KBM-7 (cell line): Measurements from ENCODE around the gene RTP3.
"Not testable (repeated sequence)": the region's sequence is repeated elsewhere in the genome, so short reads cannot be mapped to it uniquely, and the experiment has no call there.

Experiments used
- DNase-seq: peaks from one replicate; pipeline ENCODE4 v3.0.0-alpha.2; 2015
- in situ Hi-C: fragments of 300-500 bp; cut with MboI; formaldehyde crosslinking; loops from 2 replicates; pipeline ENCODE4 v1.14.3; 2020; ENCODE audit warnings: low sequenced_read_pairs, low pct_unique_long_range_greater_than_20kb, mixed read lengths

Gene RTP3

DNA sequence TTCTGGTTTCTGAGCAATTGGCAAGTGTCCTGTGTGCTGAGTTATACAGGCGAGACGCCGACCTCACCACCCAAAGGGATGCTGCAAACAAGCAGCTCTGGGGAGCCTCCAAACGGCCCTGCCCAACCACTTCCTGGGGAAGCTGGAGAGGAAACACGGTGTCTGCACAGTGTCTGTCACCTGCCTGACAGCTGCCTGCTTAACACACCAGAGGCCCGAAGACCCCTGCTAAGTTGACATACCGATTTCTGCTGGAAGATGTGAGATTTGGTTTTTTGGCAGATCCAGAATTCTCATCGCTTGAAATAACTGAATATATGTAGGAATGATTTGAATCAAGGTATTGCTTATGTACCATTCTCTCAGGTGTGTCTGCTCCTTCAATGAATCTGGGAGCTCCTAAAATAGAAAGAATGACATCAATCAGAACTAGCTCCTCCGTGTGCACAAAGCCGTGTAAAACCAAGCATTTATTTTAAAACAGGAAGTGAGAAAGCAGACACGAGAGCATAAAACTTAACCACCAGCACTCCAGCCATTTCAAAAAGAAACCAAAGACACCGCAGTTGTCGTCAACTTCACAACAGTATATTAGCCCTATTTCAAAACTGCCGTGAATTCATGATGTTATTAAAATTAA, 41.1 kb downstream of the RTP3 start:
- peak; percentile 89 for DNase-seq
- in situ Hi-C loops, result no loop called here

GRCh38 chr3:46539443-46540005, 41.7 kb downstream of the RTP3 start:
- in situ Hi-C loops, result no loop called here
- DNase-seq, result no peak

DNA sequence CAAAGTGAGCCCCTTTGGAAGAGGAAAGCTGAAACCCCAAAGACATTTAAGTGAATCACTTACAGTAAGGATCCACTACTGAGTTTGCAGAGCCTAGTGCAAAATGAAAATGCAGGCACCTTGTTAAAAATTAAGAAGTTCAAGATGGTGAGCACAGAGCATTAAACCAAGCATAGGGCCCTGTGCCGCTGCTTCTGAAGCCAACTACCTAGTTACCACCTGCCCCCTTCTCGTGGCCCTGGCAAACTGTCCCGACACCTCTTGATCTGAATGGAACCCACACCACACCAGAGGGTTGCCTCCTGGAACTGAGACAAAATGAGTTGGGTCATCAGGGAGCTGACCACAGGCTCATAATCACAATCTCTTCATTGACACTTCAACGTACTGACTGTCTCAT, 42.8 kb downstream of the RTP3 start:
- in situ Hi-C loops, result no loop called here
- DNase-seq, result no peak

- in situ Hi-C loops, result no loop called here
These were observed 44.1 kb downstream of the RTP3 start for GRCh38 chr3:46541835-46542234.

DNA sequence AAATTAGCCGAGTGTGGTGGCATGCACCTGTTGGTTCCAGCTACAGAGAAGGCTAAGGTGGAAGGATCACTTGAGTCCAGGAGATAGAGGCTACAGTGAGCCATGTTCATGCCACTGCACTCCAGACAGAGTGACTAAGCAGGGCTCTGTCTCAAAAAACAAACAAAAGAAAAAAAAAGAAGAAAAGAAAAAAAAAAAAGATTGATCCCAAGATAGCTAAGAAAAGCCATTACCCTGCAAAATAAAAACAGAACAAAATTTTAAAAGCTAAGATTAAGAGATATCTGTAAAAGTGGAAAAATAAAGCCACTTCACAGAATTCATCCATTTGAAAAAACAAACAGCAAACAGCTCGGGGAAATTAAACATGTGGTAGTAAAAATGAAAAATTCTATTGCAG, 44.6 kb downstream of the RTP3 start:
- no peak for DNase-seq
- in situ Hi-C loops, result no loop called here

More at GRCh38 chr3:46541835-46542234, 44.1 kb downstream of the RTP3 start:
- peak; percentile 41 for DNase-seq

DNA sequence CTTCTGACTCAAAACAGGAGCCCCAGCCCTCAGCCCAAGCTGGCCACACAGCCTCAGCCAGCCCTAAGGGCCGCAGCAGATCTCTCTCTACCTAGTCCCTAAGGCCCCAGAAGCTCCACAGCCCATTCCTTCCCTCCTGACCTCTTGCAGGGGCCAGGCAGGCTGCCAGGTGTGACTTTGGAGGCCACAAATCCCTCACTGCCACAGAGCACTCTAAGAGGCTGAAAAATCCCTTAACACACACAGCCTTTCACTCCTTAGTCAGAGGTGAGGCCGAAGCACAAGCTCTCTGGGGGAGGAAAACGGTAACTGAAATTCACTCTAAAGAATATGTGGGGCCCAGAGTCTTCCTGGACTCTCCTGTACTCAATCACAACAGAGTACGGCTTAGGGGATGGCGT, 45.0 kb downstream of the RTP3 start:
- no peak for DNase-seq
- in situ Hi-C loops, result no loop called here

DNA sequence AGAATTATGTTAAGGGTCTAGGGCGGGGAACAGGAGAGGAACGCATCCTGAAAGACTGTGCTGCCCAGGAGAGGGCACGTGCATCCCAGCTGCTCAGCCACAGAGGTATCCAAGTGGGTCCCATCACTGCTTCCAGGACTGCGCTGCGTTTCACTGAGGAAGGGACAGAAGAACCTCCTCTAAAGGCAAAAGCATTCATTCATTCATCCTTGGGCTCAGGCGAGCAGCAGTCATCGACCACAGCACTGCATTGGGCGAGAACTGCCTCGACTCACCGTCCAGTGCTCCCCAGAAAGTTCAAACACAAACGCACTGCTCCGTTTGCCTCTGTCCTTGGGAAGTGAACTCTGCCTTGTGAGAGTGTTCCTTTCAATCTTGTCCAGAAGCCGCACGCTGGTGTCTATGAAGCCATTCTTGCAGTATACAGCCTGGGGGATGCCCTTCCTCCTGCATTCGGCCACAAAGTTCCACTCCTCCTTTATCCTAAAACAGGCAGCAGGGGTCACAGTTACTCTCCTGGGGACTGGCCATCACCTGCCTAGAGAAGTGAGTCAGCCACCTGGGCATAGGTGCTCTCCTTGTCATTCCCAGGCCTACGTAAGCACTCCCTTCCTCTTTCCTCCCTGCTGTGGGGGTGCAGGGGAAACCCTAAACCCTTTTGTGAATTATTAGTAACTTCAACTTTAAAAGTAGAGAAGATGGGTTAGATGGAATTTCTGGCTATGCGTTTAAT, 47.2 kb downstream of the RTP3 start:
- in situ Hi-C loops, result no loop called here
- DNase-seq, result no peak

GRCh38 chr3:46545818-46546630, 48.2 kb downstream of the RTP3 start:
- DNase-seq, result no peak
- in situ Hi-C loops, result no loop called here

DNA sequence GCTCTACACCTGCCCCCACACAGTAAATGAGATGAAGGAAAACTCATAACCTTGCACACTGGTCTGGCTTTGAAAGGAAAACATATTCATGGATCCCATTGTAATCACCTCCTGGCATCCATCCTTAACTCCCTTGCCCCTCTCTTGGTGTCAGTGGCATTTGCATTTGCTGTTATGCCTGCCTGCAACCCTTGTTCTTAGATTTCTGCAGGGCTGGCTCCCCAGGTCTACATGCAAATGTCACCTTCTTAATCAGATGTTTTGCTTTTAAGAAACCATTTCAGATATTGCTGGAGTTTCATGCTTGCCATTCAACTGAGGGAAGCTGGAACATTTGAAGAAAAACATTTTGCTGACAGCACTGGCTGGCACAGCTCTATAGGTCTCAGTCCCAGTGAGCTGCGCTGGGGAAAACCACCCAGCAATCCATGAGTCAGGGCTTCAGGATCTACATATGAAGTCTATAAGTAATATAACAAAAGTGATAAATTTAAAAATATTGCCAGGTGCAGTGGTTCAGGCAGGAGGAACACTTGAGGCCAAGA, 49.2 kb downstream of the RTP3 start:
- no peak for DNase-seq
- in situ Hi-C loops, result no loop called here

- DNase-seq, in situ Hi-C loops: not testable (repeated sequence)
These were observed 50.8 kb downstream of the RTP3 start for GRCh38 chr3:46548611-46549010.

DNA sequence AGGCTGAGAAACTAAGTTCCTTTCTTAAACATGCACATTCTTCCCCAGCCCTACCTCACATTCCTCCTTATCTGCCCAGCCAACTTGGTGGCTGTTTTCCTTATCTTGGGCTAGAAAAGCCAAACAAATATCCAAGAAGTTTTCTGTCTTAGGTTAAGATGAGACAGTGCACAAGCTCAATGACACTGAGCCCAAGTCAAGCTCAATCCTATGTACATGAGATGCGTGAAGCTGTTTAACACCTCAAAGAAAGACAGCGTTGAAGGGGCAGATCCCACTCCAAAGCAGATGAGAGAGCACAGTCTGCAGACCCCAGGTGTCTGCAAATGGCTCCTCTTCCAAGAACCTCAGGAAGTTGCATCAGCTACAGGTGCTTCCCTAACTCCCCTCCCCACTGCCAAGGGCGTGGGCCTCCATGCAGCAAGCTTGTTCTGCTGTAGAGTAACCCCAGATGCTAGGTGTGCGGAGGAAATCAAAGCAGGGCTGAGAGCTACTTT, 51.7 kb downstream of the RTP3 start:
- in situ Hi-C loops, result no loop called here
- DNase-seq, result no peak

GRCh38 chr3:46549989-46550388, 52.2 kb downstream of the RTP3 start:
- in situ Hi-C loops, result no loop called here
- DNase-seq, result no peak
